ENCODE results near the gene GNAI2.

DNA sequence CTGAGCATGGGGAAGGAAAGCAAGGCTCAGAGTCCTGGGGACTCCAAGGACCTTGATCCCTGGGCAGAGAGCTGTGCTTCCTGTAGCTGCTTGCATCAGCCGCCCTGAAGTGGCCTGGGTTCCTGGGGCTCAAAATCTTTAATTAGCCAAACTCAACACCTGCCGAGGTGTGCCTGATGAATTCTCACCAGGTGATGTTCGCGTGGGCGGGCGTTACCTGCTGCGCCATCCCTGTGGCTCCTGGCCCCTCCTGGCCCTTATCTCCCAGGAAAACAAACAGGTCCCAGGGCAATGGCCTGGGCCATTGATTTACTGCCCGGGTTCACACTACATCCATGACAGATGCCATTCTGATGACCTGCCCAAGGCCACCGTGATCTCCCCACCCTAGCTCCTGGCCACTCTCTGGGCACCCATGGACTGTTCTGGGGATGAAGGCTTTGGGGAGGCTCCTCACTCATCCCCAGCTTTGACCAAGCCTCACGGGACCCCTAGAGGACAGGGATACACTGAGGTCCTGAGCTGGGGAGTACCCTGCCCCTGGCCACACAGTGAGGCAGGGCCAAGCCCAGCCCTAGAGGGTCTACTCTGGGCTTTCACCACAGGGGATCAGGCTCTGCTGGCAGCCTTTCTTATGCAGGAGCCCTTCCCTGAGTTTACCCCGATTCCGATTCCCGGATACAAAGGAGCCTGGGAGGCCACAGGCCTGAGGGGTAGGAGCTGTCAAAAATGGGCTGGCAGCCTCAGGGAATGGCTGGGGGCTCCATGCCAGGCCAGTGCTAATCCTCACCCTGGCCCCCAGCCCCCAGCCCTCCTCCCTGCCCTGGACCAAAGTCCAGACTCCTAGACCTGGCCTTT lies 25.3 kb upstream of the GNAI2 start:
- TF ChIP-seq EZH2 (IDR thresholded peaks at IDR 0.05; ENCODE audit: low read depth), result no peak
- TF ChIP-seq, protein P1, sequence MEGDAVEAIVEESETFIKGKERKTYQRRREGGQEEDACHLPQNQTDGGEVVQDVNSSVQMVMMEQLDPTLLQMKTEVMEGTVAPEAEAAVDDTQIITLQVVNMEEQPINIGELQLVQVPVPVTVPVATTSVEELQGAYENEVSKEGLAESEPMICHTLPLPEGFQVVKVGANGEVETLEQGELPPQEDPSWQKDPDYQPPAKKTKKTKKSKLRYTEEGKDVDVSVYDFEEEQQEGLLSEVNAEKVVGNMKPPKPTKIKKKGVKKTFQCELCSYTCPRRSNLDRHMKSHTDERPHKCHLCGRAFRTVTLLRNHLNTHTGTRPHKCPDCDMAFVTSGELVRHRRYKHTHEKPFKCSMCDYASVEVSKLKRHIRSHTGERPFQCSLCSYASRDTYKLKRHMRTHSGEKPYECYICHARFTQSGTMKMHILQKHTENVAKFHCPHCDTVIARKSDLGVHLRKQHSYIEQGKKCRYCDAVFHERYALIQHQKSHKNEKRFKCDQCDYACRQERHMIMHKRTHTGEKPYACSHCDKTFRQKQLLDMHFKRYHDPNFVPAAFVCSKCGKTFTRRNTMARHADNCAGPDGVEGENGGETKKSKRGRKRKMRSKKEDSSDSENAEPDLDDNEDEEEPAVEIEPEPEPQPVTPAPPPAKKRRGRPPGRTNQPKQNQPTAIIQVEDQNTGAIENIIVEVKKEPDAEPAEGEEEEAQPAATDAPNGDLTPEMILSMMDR (conservative IDR thresholded peaks at IDR 0.05), result no peak

All from PC-9 (cell line).